GOT3 (cell line): ENCODE measurements around the gene BAIAP2L2.
A peak's percentile ranks its signal among the peaks of the same experiment; 100 is the strongest.
"Not testable (repeated sequence)": the region's sequence is repeated elsewhere in the genome, so short reads cannot be mapped to it uniquely, and the experiment has no call there.

Experiments
- DNase-seq: peaks from one replicate; lab custom pipeline; 2025; ENCODE audit warnings: mixed read lengths; lab: John Stamatoyannopoulos, UW

BAIAP2L2 gene

GRCh38 chr22:38127869-38128268, 17.4 kb upstream of the BAIAP2L2 start:
- DNase-seq, result no peak

GRCh38 chr22:38126928-38127668, 16.6 kb upstream of the BAIAP2L2 start:
- DNase-seq, result no peak

- DNase-seq, result no peak
Observed at GRCh38 chr22:38125751-38126201, 15.3 kb upstream of the BAIAP2L2 start.

- no peak for DNase-seq
Observed at GRCh38 chr22:38125038-38125610, 14.6 kb upstream of the BAIAP2L2 start.

- DNase-seq, result no peak
Observed at GRCh38 chr22:38124236-38124974, 13.9 kb upstream of the BAIAP2L2 start.

GRCh38 chr22:38122616-38123015, 12.1 kb upstream of the BAIAP2L2 start:
- DNase-seq, result no peak

- no peak for DNase-seq
Observed at GRCh38 chr22:38120359-38121110, 10.1 kb upstream of the BAIAP2L2 start.

- DNase-seq, result not testable (repeated sequence)
Observed at GRCh38 chr22:38118747-38119146, 8.3 kb upstream of the BAIAP2L2 start.

- no peak for DNase-seq
Observed at GRCh38 chr22:38118182-38118581, 7.7 kb upstream of the BAIAP2L2 start.

GRCh38 chr22:38117556-38117955, 7.1 kb upstream of the BAIAP2L2 start:
- DNase-seq, result not testable (repeated sequence)

- no peak for DNase-seq
Observed at GRCh38 chr22:38115423-38116205, 5.1 kb upstream of the BAIAP2L2 start.

- peak; percentile 50 for DNase-seq
Observed at GRCh38 chr22:38114484-38115398, 4.3 kb upstream of the BAIAP2L2 start.

- no peak for DNase-seq
Observed at GRCh38 chr22:38112381-38112780, 1.9 kb upstream of the BAIAP2L2 start.

GRCh38 chr22:38111925-38112355, 1.5 kb upstream of the BAIAP2L2 start:
- no peak for DNase-seq

GRCh38 chr22:38110863-38111852, 674 bp upstream of the BAIAP2L2 start:
- no peak for DNase-seq

- no peak for DNase-seq
Observed at GRCh38 chr22:38109371-38110001, 998 bp downstream of the BAIAP2L2 start.

- no peak for DNase-seq
Observed at GRCh38 chr22:38108561-38109319, 1.7 kb downstream of the BAIAP2L2 start.
